AG08396 (cell line): ENCODE data around the gene CRCP.
A peak's percentile ranks its signal among the peaks of the same experiment; 100 is the strongest.
"Not testable (repeated sequence)": the region's sequence is repeated elsewhere in the genome, so short reads cannot be mapped to it uniquely, and the experiment has no call there.

Experiments
- DNase-seq: peaks from one replicate; pipeline ENCODE4 v3.0.0; 2012; ENCODE audit warnings: low spot score, mixed read lengths

CRCP gene

GRCh38 chr7:66108410-66108809, 6.2 kb upstream of the CRCP start:
- not testable (repeated sequence) for DNase-seq

- peak; percentile 73 for DNase-seq
Observed at GRCh38 chr7:66110856-66111255, 3.8 kb upstream of the CRCP start.

- not testable (repeated sequence) for DNase-seq
Observed at GRCh38 chr7:66116680-66117420, 2.2 kb downstream of the CRCP start.

GRCh38 chr7:66118603-66119002, 4.0 kb downstream of the CRCP start:
- no peak for DNase-seq

GRCh38 chr7:66119245-66119850, 4.7 kb downstream of the CRCP start:
- DNase-seq = no peak

- no peak for DNase-seq
Observed at GRCh38 chr7:66123175-66123528, 8.5 kb downstream of the CRCP start.

- DNase-seq = not testable (repeated sequence)
Observed at GRCh38 chr7:66124569-66124861, 9.9 kb downstream of the CRCP start.

GRCh38 chr7:66125052-66125694, 10.5 kb downstream of the CRCP start:
- DNase-seq = no peak

- DNase-seq = not testable (repeated sequence)
Observed at GRCh38 chr7:66125781-66126352, 11.2 kb downstream of the CRCP start.

GRCh38 chr7:66127172-66127571, 12.5 kb downstream of the CRCP start:
- DNase-seq = not testable (repeated sequence)

- DNase-seq = no peak
Observed at GRCh38 chr7:66138994-66139752, 24.5 kb downstream of the CRCP start.

- DNase-seq = peak; percentile 57
Observed at GRCh38 chr7:66140924-66141323, 26.3 kb downstream of the CRCP start.

- no peak for DNase-seq
Observed at GRCh38 chr7:66142334-66142733, 27.7 kb downstream of the CRCP start.

GRCh38 chr7:66142996-66143395, 28.3 kb downstream of the CRCP start:
- DNase-seq = no peak

- no peak for DNase-seq
Observed at GRCh38 chr7:66143876-66144332, 29.3 kb downstream of the CRCP start.

GRCh38 chr7:66145400-66146104, 30.9 kb downstream of the CRCP start:
- peak; percentile 33 for DNase-seq

GRCh38 chr7:66146701-66147100, 32.1 kb downstream of the CRCP start:
- no peak for DNase-seq

GRCh38 chr7:66147657-66148056, 33.0 kb downstream of the CRCP start:
- not testable (repeated sequence) for DNase-seq

- DNase-seq = peak; percentile 52
Observed at GRCh38 chr7:66150471-66150870, 35.8 kb downstream of the CRCP start.

GRCh38 chr7:66152371-66153191, 37.9 kb downstream of the CRCP start:
- DNase-seq = peak; percentile 59

- no peak for DNase-seq
Observed at GRCh38 chr7:66153691-66154090, 39.0 kb downstream of the CRCP start.
